Nephron progenitor cell (in vitro differentiated cells): ENCODE data around the gene STAP2.
A peak's percentile ranks its signal among the peaks of the same experiment; 100 is the strongest.

Source experiments
- DNase-seq: peaks from one replicate; pipeline ENCODE4 v3.0.0; 2021
- H3K27ac Mint-ChIP-seq: 2 replicates; pipeline ENCODE4 v1.8.0; 2021; ENCODE audit warnings: mild to moderate bottlenecking, moderate library complexity, mixed read lengths
- H3K27me3 Mint-ChIP-seq: 2 replicates; pipeline ENCODE4 v1.8.0; 2021; ENCODE audit warnings: mild to moderate bottlenecking, low read depth, mixed read lengths; ENCODE audit not compliant: poor library complexity
- H3K36me3 Mint-ChIP-seq: 2 replicates; pipeline ENCODE4 v1.8.0; 2021; ENCODE audit warnings: low read depth, mixed read lengths
- H3K4me1 Mint-ChIP-seq: 2 replicates; pipeline ENCODE4 v1.8.0; 2021; ENCODE audit warnings: mixed read lengths
- H3K4me3 Mint-ChIP-seq: 2 replicates; pipeline ENCODE4 v1.8.0; 2021; ENCODE audit warnings: mild to moderate bottlenecking, moderate library complexity, mixed read lengths
- H3K9me3 Mint-ChIP-seq: 2 replicates; pipeline ENCODE4 v1.8.0; 2021; ENCODE audit warnings: mild to moderate bottlenecking, moderate library complexity, mixed read lengths
- CTCF ChIP-seq: fragments of 200-600 bp; sonication (generic); IDR thresholded peaks from 2 replicates; pipeline ENCODE4 v1.5.0; 2021; ENCODE audit warnings: antibody characterized with exemption

STAP2 gene

GRCh38 chr19:4360081-4360569 lies 21.5 kb upstream of the STAP2 start:
- TF ChIP-seq CTCF = no peak
- peaks cover 5% of the 10 kb centered on the region for H3K36me3 Mint-ChIP-seq
- H3K4me1 Mint-ChIP-seq = peaks cover 13% of the 10 kb centered on the region
- peak overlapping the region; percentile 90 for H3K27ac Mint-ChIP-seq
- H3K9me3 Mint-ChIP-seq = no peaks in the 10 kb centered on the region
- DNase-seq = no peak
- H3K4me3 Mint-ChIP-seq = no peak overlapping the region
- H3K27me3 Mint-ChIP-seq = no peaks in the 10 kb centered on the region

DNA sequence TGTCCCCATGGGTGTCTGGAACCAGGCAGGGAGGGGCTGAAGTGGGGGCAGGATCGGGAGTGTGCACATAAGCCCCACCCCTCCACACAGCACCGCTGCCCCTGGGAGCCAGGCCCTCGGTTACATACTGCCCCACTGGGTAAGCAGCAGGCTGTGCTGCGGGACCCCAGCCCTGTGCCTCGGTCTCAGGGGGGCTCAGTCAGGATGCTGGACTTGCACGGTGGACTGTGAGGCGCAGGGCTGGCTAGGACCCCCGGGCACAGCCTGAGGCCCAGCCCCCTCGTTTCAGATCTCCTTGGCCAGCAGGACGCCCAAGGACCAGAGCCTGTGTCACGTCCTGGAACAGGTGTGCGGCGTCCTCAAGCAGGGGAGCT lies 21.0 kb upstream of the STAP2 start:
- H3K4me3 Mint-ChIP-seq = no peak overlapping the region
- no peak for TF ChIP-seq CTCF
- peaks cover 13% of the 10 kb centered on the region for H3K4me1 Mint-ChIP-seq
- H3K36me3 Mint-ChIP-seq = peaks cover 5% of the 10 kb centered on the region
- no peak overlapping the region for H3K27ac Mint-ChIP-seq
- H3K27me3 Mint-ChIP-seq = no peaks in the 10 kb centered on the region
- DNase-seq = no peak
- no peaks in the 10 kb centered on the region for H3K9me3 Mint-ChIP-seq

- Mint-ChIP-seq H3K27ac (no peak overlapping the region), H3K27me3 (no peaks in the 10 kb centered on the region), H3K9me3 (no peaks in the 10 kb centered on the region), H3K36me3 (peaks cover 5% of the 10 kb centered on the region), H3K4me3 (no peak overlapping the region), H3K4me1 (peaks cover 13% of the 10 kb centered on the region)
- TF ChIP-seq CTCF = no peak
- no peak for DNase-seq
Measured at GRCh38 chr19:4358709-4359626, 20.3 kb upstream of the STAP2 start.

GRCh38 chr19:4357921-4358326 lies 19.3 kb upstream of the STAP2 start:
- Mint-ChIP-seq H3K36me3 (peaks cover 5% of the 10 kb centered on the region), H3K4me1 (peaks cover 13% of the 10 kb centered on the region), H3K9me3 (no peaks in the 10 kb centered on the region), H3K27me3 (no peaks in the 10 kb centered on the region), H3K27ac (no peak overlapping the region), H3K4me3 (no peak overlapping the region)
- TF ChIP-seq CTCF = no peak
- DNase-seq = no peak

DNA sequence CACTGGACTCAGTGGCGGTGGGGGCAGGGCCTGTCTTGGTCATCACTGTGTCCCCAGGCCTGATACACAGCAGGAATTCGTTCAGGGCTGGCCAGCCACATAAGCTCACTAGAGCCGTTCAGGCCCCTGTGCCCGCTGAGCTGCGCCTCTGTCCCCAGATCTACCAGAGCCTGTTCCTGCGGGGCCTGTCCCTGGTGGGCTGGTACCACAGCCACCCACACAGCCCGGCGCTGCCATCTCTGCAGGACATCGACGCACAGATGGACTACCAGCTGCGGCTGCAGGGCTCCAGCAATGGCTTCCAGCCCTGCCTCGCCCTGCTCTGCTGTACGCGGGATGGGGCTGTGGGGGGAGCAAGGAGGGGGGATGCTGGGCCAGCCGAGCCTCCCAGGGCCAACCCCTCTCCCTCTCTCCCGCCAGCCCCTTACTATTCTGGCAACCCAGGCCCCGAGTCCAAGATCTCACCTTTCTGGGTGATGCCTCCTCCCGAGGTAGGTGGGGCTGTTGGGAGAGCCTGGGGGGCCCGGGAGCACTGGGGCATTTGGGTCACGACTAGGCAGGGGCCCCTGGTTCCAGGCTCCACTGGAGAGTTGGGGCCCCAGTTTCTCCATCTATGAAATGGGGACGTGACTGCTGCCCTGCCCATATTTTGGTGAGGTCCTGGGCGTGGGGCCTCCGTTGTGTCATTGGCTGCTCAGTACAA lies 18.6 kb upstream of the STAP2 start:
- Mint-ChIP-seq H3K27ac (no peak overlapping the region), H3K9me3 (no peaks in the 10 kb centered on the region), H3K36me3 (peaks cover 5% of the 10 kb centered on the region), H3K4me1 (peaks cover 16% of the 10 kb centered on the region), H3K4me3 (no peak overlapping the region), H3K27me3 (no peaks in the 10 kb centered on the region)
- no peak for TF ChIP-seq CTCF
- DNase-seq = no peak
